Measurements from ENCODE around the gene C10orf95.

C10orf95 gene

DNA sequence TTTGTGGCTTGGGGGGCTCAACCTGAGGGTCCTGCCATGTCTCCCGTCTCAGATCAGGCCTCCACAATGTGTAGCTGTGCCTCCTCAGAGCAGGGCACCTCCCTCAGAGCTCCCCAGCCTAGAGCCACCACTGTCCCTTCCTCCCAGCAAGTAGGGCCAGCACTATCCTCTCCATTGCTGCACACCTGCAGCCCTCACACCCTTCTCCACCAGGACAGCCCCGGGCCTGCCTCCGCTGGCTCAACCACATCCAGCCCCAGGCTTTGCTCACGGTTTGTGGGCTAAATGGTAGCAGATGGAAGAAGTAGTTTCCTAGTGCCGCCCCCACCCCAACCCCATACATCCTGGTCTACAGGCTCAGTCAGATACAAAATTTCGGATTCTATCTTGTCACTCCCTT is 45.7 kb downstream of the C10orf95 start:
- no peak for DNase-seq (ENCODE audit: low read depth in 1 of 2, low spot score in 1 of 2)
- Histone ChIP-seq H3K27me3 (ENCODE audit: insufficient read depth, poor library complexity, severe bottlenecking) (peaks cover 33% of the 10 kb centered on the region), H3K27ac (replicated peaks) (no peak overlapping the region), H3K4me3 (replicated peaks; ENCODE audit: insufficient read depth, low read length) (no peak overlapping the region)
- TF ChIP-seq, protein P1, sequence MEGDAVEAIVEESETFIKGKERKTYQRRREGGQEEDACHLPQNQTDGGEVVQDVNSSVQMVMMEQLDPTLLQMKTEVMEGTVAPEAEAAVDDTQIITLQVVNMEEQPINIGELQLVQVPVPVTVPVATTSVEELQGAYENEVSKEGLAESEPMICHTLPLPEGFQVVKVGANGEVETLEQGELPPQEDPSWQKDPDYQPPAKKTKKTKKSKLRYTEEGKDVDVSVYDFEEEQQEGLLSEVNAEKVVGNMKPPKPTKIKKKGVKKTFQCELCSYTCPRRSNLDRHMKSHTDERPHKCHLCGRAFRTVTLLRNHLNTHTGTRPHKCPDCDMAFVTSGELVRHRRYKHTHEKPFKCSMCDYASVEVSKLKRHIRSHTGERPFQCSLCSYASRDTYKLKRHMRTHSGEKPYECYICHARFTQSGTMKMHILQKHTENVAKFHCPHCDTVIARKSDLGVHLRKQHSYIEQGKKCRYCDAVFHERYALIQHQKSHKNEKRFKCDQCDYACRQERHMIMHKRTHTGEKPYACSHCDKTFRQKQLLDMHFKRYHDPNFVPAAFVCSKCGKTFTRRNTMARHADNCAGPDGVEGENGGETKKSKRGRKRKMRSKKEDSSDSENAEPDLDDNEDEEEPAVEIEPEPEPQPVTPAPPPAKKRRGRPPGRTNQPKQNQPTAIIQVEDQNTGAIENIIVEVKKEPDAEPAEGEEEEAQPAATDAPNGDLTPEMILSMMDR (IDR thresholded peaks at IDR 0.05; ENCODE audit: insufficient read depth, low read length) = no peak
- TF ChIP-seq POLR2AphosphoS5 (IDR thresholded peaks at IDR 0.05; ENCODE audit: low read depth) (no peak), GABPA (IDR thresholded peaks at IDR 0.05; ENCODE audit: low read depth) (no peak)
- TF ChIP-seq, protein P2, sequence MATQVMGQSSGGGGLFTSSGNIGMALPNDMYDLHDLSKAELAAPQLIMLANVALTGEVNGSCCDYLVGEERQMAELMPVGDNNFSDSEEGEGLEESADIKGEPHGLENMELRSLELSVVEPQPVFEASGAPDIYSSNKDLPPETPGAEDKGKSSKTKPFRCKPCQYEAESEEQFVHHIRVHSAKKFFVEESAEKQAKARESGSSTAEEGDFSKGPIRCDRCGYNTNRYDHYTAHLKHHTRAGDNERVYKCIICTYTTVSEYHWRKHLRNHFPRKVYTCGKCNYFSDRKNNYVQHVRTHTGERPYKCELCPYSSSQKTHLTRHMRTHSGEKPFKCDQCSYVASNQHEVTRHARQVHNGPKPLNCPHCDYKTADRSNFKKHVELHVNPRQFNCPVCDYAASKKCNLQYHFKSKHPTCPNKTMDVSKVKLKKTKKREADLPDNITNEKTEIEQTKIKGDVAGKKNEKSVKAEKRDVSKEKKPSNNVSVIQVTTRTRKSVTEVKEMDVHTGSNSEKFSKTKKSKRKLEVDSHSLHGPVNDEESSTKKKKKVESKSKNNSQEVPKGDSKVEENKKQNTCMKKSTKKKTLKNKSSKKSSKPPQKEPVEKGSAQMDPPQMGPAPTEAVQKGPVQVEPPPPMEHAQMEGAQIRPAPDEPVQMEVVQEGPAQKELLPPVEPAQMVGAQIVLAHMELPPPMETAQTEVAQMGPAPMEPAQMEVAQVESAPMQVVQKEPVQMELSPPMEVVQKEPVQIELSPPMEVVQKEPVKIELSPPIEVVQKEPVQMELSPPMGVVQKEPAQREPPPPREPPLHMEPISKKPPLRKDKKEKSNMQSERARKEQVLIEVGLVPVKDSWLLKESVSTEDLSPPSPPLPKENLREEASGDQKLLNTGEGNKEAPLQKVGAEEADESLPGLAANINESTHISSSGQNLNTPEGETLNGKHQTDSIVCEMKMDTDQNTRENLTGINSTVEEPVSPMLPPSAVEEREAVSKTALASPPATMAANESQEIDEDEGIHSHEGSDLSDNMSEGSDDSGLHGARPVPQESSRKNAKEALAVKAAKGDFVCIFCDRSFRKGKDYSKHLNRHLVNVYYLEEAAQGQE (IDR thresholded peaks at IDR 0.05; ENCODE audit: insufficient replicate concordance, low read depth) = no peak

GRCh38 chr10:102405108-102405571 is 46.2 kb downstream of the C10orf95 start:
- Histone ChIP-seq H3K4me3 (replicated peaks; ENCODE audit: insufficient read depth, low read length) (no peak overlapping the region), H3K27ac (replicated peaks) (no peak overlapping the region), H3K27me3 (ENCODE audit: insufficient read depth, poor library complexity, severe bottlenecking) (peaks cover 28% of the 10 kb centered on the region)
- TF ChIP-seq, protein P1 (IDR thresholded peaks at IDR 0.05; ENCODE audit: insufficient read depth, low read length) = no peak
- TF ChIP-seq SPI1 (IDR thresholded peaks at IDR 0.05; ENCODE audit: borderline replicate concordance, low read depth) (no peak), POLR2AphosphoS5 (IDR thresholded peaks at IDR 0.05; ENCODE audit: low read depth) (no peak), GABPA (IDR thresholded peaks at IDR 0.05; ENCODE audit: low read depth) (no peak)
- TF ChIP-seq, protein P2 (IDR thresholded peaks at IDR 0.05; ENCODE audit: insufficient replicate concordance, low read depth) = no peak
- DNase-seq (ENCODE audit: low read depth in 1 of 2, low spot score in 1 of 2) = no peak

DNA sequence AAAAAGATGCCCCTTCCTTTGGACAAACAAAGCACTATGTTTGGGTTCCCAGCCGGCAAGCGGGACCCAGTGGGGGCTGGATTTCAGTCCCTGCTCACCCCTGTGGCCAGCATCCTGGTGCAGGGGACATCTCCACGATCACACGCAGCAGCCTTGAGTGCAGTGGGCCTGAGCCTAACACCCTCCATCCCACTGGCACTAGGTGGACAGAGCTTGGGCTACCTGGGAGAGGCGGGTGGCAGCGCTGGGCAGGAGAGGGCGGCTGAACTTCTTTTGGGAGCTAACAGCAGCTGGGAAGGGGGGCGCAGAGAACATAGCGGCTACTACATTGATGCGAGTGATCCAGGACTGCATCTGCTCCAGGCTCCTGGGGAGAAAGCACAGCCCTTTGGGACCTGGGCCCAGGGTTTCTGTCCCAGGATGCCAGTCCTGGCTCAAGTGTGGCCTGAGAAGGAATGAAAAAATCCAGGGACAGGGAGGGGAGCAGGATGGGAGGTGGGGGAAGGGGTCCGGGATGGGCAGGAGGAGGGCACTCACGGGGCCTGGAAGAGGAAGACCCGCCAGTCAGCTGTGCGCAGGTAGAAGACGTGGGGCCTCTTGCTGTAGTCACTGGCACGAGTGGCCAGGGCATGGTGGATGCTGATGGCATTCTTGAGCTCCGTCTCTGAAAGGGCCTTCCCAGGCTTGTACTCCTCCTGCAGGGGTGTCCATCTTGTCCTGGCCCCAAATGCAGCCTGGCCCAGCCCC is 46.8 kb downstream of the C10orf95 start:
- TF ChIP-seq GABPA (IDR thresholded peaks at IDR 0.05; ENCODE audit: low read depth) = no peak
- Histone ChIP-seq H3K27me3 (ENCODE audit: insufficient read depth, poor library complexity, severe bottlenecking) (peaks cover 22% of the 10 kb centered on the region), H3K27ac (replicated peaks) (no peak overlapping the region), H3K4me3 (replicated peaks; ENCODE audit: insufficient read depth, low read length) (no peak overlapping the region)
- DNase-seq (ENCODE audit: low read depth in 1 of 2, low spot score in 1 of 2) = no peak

GRCh38 chr10:102403115-102403514 is 48.2 kb downstream of the C10orf95 start:
- no peak overlapping the region for H3K4me3 ChIP-seq (replicated peaks; ENCODE audit: insufficient read depth, low read length)
- DNase-seq (ENCODE audit: low read depth in 1 of 2, low spot score in 1 of 2) = no peak
- TF ChIP-seq POLR2AphosphoS5 (IDR thresholded peaks at IDR 0.05; ENCODE audit: low read depth) = no peak
- H3K27me3 ChIP-seq (ENCODE audit: insufficient read depth, poor library complexity, severe bottlenecking) = peaks cover 10% of the 10 kb centered on the region
- H3K27ac ChIP-seq (replicated peaks) = no peak overlapping the region

- TF ChIP-seq, protein P1 (IDR thresholded peaks at IDR 0.05; ENCODE audit: insufficient read depth, low read length) = no peak
- TF ChIP-seq GABPA (IDR thresholded peaks at IDR 0.05; ENCODE audit: low read depth) (no peak), POLR2AphosphoS5 (IDR thresholded peaks at IDR 0.05; ENCODE audit: low read depth) (no peak), SPI1 (IDR thresholded peaks at IDR 0.05; ENCODE audit: borderline replicate concordance, low read depth) (no peak)
- TF ChIP-seq, protein P2 (IDR thresholded peaks at IDR 0.05; ENCODE audit: insufficient replicate concordance, low read depth) = no peak
- no peak overlapping the region for H3K4me3 ChIP-seq (replicated peaks; ENCODE audit: insufficient read depth, low read length)
- peaks cover 4% of the 10 kb centered on the region for H3K27me3 ChIP-seq (ENCODE audit: insufficient read depth, poor library complexity, severe bottlenecking)
- DNase-seq (ENCODE audit: low read depth in 1 of 2, low spot score in 1 of 2) = no peak
- H3K27ac ChIP-seq (replicated peaks) = no peak overlapping the region
Measured at GRCh38 chr10:102402512-102402896, 48.8 kb downstream of the C10orf95 start.
